HepG2 (cell line): ENCODE data around the gene SLCO2A1. TPM values are rescaled to one million over a fixed set of nuclear protein-coding genes. Genes with fewer than 3 reads are reported as not detected.

Source experiments
- ATAC-seq: fragments of 200-7000 bp; cut with Tn5 transposase; 3 replicates; pipeline ENCODE4 v1.9.1; 2020; ENCODE audit warnings: mild to moderate bottlenecking, moderate library complexity
- BruUV-seq: library from RNA; stranded (reverse); fragments of 400-500 nt; replicated peaks from 2 replicates; lab custom pipeline; 2021; lab: Mats Ljungman, UMichigan
- CTCF ChIA-PET: fragments of 300-600 bp; formaldehyde crosslinking; extraction: SDS; loops from one replicate; lab custom pipeline; 2021; ENCODE audit warnings: low total read pairs, inconsistent platforms, low intra/inter-chr PET ratio; lab: Yijun Ruan, JAX
- POLR2A ChIA-PET: fragments of 350-600 bp; sonication (Branson Sonifier 250); formaldehyde crosslinking; loops from one replicate; lab custom pipeline; 2020; ENCODE audit warnings: antibody characterized with exemption, inconsistent platforms; lab: Yijun Ruan, JAX
- DNase-seq: peaks from one replicate; pipeline ENCODE4 v3.0.0-alpha.2; 2015; ENCODE audit warnings: low spot score
- FAIRE-seq: peaks from 3 replicates; lab custom pipeline; 2011; peaks lifted over from hg19 to GRCh38; lab: Jason Lieb, UNC
- H2AFZ ChIP-seq: one replicate; pipeline ENCODE4 v1.6.1; 2011; ENCODE audit warnings: low read length, inconsistent platforms
- H3K27ac ChIP-seq: fragments of 300-600 bp; 3 replicates; pipeline ENCODE4 v1.8.0; 2011; ENCODE audit warnings: mixed run types, mild to moderate bottlenecking, mixed read lengths, low read length, inconsistent platforms; ENCODE audit not compliant: insufficient read depth; ENCODE audit errors: extremely low read length
- H3K27me3 ChIP-seq, 2 experiments: fragments of 200-600 bp in 1 of 2; 2 replicates in 1 of 2; 3 replicates in 1 of 2; pipeline versions ENCODE4 v1.6.0 to v1.8.0; 2011; ENCODE audit warnings: low read length in 2 of 2, mild to moderate bottlenecking in 2 of 2, moderate library complexity in 2 of 2, inconsistent platforms in 1 of 2; ENCODE audit not compliant: insufficient read depth in 2 of 2, control insufficient read depth in 1 of 2
- H3K36me3 ChIP-seq, 2 experiments: fragments of 200-600 bp in 1 of 2; replicated peaks in 1 of 2; 2 replicates in 1 of 2; 3 replicates in 1 of 2; pipeline versions ENCODE4 v1.5.1 to v1.8.0; 2011; ENCODE audit warnings: low read length in 2 of 2, inconsistent platforms in 1 of 2; ENCODE audit not compliant: insufficient read depth in 2 of 2, control insufficient read depth in 1 of 2
- H3K4me1 ChIP-seq: 2 replicates; pipeline ENCODE4 v1.5.1; 2012; ENCODE audit warnings: low read length, inconsistent platforms; ENCODE audit not compliant: insufficient read depth
- H3K4me2 ChIP-seq: 2 replicates; pipeline ENCODE4 v1.6.0; 2011; ENCODE audit warnings: low read depth, low read length, inconsistent platforms
- H3K4me3 ChIP-seq, 3 experiments: fragments of 200-600 bp in 1 of 3; sonication (generic), shearing (Covaris generic) in 1 of 3; replicated peaks in 1 of 3; 2 replicates each; pipeline ENCODE4 v1.5.1; 2011 to 2016; ENCODE audit warnings: low read length in 3 of 3, inconsistent platforms in 2 of 3, low read depth in 2 of 3, mild to moderate bottlenecking in 2 of 3, control low read depth in 1 of 3, mixed read lengths in 1 of 3; ENCODE audit not compliant: insufficient read depth in 1 of 3
- H3K79me2 ChIP-seq: one replicate; pipeline ENCODE4 v1.6.1; 2011; ENCODE audit warnings: low read length, inconsistent platforms; ENCODE audit not compliant: insufficient read depth
- H3K9ac ChIP-seq: 2 replicates; pipeline ENCODE4 v1.6.0; 2011; ENCODE audit warnings: mild to moderate bottlenecking, low read depth, low read length, inconsistent platforms; ENCODE audit not compliant: insufficient read depth
- H3K9me3 ChIP-seq: 2 replicates; pipeline ENCODE4 v1.5.1; 2012; ENCODE audit warnings: mild to moderate bottlenecking, low read length
- H4K20me1 ChIP-seq: 2 replicates; pipeline ENCODE4 v1.6.0; 2011; ENCODE audit warnings: inconsistent platforms, mild to moderate bottlenecking, low read length, moderate library complexity; ENCODE audit not compliant: insufficient read depth
- HDAC6 ChIP-seq: fragments of 200-600 bp; sonication (generic); IDR thresholded peaks from 2 replicates; pipeline ENCODE4 v1.7.0; 2017; ENCODE audit warnings: mild to moderate bottlenecking, antibody characterized with exemption, low read length, low read depth
- SOX13 ChIP-seq, 3 experiments: fragments of 450-650 bp in 1 of 3; sonication (generic) in 1 of 3; formaldehyde crosslinking in 1 of 3; IDR thresholded peaks in 2 of 3; conservative IDR thresholded peaks in 1 of 3; 2 replicates each; pipeline versions ENCODE4 v1.5.0 to v1.6.1; 2016 to 2020; ENCODE audit warnings: antibody characterized with exemption in 1 of 3, mild to moderate bottlenecking in 1 of 3, missing compliant biosample characterization in 1 of 3, missing genetic modification reagents in 1 of 3, moderate library complexity in 1 of 3
- ZBTB14 ChIP-seq: sonication (generic); formaldehyde crosslinking; IDR thresholded peaks from 2 replicates; pipeline ENCODE4 v1.4.0; 2020; ENCODE audit warnings: missing genetic modification reagents
- ZNF354B ChIP-seq: sonication (generic); formaldehyde crosslinking; IDR thresholded peaks from 2 replicates; pipeline ENCODE4 v1.8.0; 2022; ENCODE audit warnings: mild to moderate bottlenecking, missing genetic modification reagents
- ZNF557 ChIP-seq: sonication (generic); formaldehyde crosslinking; IDR thresholded peaks from 2 replicates; pipeline ENCODE4 v1.4.0; 2020; ENCODE audit warnings: missing genetic modification reagents
- ZNF558 ChIP-seq: sonication (generic); formaldehyde crosslinking; IDR thresholded peaks from 2 replicates; pipeline ENCODE4 v1.9.0; 2022; ENCODE audit warnings: mild to moderate bottlenecking, missing genetic modification reagents, borderline replicate concordance
- WGBS: methylation state at CpG from one replicate; pipeline ENCODE4 v1.1.6; 2017; ENCODE audit warnings: low lambda C conversion rate; 5-methylcytosine and 5-hydroxymethylcytosine counted together
- in situ Hi-C: cut with HindIII; loops from 2 replicates; pipeline ENCODE4 v1.10.0; 2017; ENCODE audit warnings: low pct_unique_long_range_greater_than_20kb; ENCODE audit not compliant: extremely low pct_ligation_motif_present
- intact Hi-C: fragments of 100-400 bp; cut with micrococcal nuclease; formaldehyde crosslinking; loops from one replicate; pipeline ENCODE4 v1.10.0; 2022; ENCODE audit not compliant: unreplicated experiment
- polyA plus RNA-seq, 8 experiments: library from polyadenylated mRNA; depleted of rRNA in 3 of 8; stranded (reverse) in 7 of 8; unstranded in 1 of 8; fragments of >200 nt; fragmentation: Illumina TruSeq in 4 of 8; extraction: Trizol in 4 of 8; gene quantifications; 2 replicates each; pipeline versions ENCODE4 v1.2.1 to v1.2.3, GENCODE V29; 2011 to 2016; ENCODE audit warnings: low read depth in 4 of 8, missing spikeins in 1 of 8, mixed read lengths in 1 of 8; ENCODE audit not compliant: insufficient read depth in 1 of 8
- total RNA-seq, 5 experiments: library from RNA; depleted of rRNA; stranded (reverse); fragments of >200 nt; fragmentation: Illumina TruSeq; extraction: Trizol; gene quantifications; 2 replicates each; pipeline ENCODE4 v1.2.3, GENCODE V29; 2016; ENCODE audit warnings: low read depth in 1 of 5
- TF ChIP-seq, protein P1 (sequence below): sonication (generic); formaldehyde crosslinking; IDR thresholded peaks from 2 replicates; pipeline ENCODE4 v1.4.0; 2020; ENCODE audit warnings: missing genetic modification reagents, mild to moderate bottlenecking, borderline replicate concordance

SLCO2A1 gene
- total and polyA plus RNA-seq, 2 of the 13 experiments (the other 11 are each of a cell fraction or from before 2014, with no cell fraction given) = 0.04 TPM; not detected in 1

DNA sequence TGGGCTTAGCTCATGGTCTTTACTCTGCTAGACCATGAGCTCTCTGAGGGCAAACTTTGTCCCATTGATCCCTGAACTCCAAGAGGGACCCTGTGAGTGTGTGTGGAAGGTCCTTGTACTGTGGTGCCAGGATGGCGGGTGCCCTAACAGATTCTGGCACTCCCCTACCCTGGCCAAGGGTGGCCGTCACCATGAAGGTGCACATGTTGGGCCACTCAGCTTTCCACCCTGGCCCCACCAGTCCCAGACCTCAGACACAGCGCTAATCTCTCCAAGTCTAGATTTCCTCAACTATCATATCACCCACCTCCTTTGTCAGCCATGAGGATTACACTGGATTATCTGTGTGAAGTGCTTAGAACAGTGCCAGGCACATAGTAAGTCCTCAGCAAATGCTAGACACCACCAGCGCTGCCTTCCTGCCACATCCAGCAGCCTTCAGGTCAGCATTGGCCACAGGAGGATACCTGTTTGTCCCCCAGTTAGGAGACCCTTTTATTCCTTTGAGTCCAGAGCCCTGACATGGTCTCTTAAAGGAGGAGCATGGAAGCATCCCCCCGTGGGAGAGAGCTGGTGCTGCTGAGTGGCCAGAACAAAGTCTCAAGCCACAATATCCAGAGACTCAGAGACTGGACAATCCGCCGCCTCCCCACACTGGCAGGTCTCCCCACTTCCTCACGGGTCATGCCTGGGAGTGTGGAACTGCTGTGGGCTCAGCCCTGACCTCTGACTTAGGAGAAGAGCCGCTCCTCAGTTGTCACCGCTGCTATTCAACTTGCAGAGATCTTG, 44.5 kb upstream of the SLCO2A1 start:
- no peak overlapping the region for H3K9ac ChIP-seq
- H4K20me1 ChIP-seq = no peaks in the 10 kb centered on the region
- H3K36me3 ChIP-seq = no peaks in the 10 kb centered on the region
- no peak for ATAC-seq
- no peaks in the 10 kb centered on the region for H3K79me2 ChIP-seq
- no peak overlapping the region for H3K27ac ChIP-seq
- H3K27me3 ChIP-seq = peaks cover 0 to 7% of the 10 kb centered on the region in 2 experiments; a peak in 1 of 5 replicates
- intact Hi-C loops = no loop called here
- 29% methylated on average over 3 of the region's 10 CpGs for WGBS
- H3K4me2 ChIP-seq = no peak overlapping the region
- H3K9me3 ChIP-seq = no peaks in the 10 kb centered on the region; the same call in 1 of the 2 replicates
- no peak for DNase-seq
- CTCF ChIA-PET = no interaction called here
- BruUV-seq = no TSS peak
- no peak for FAIRE-seq
- POLR2A ChIA-PET = no interaction called here
- no peaks in the 10 kb centered on the region for H3K4me1 ChIP-seq
- in situ Hi-C loops = no loop called here
- TF ChIP-seq, protein P1, sequence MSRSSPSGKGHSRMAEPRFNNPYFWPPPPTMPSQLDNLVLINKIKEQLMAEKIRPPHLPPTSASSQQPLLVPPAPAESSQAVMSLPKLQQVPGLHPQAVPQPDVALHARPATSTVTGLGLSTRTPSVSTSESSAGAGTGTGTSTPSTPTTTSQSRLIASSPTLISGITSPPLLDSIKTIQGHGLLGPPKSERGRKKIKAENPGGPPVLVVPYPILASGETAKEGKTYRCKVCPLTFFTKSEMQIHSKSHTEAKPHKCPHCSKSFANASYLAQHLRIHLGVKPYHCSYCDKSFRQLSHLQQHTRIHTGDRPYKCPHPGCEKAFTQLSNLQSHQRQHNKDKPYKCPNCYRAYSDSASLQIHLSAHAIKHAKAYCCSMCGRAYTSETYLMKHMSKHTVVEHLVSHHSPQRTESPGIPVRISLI (CRISPR knock-in tag) = no peak
- no peak for TF ChIP-seq HDAC6
- TF ChIP-seq ZNF558 (CRISPR knock-in tag) = no peak
- no peak for TF ChIP-seq ZNF557 (CRISPR knock-in tag)
- no peak for TF ChIP-seq SOX13 (IDR thresholded peaks at IDR 0.05)
- no peak for TF ChIP-seq SOX13 (CRISPR knock-in tag; conservative IDR thresholded peaks at IDR 0.05 in 1 of 2, IDR thresholded peaks at IDR 0.05 in 1 of 2)
- TF ChIP-seq ZNF354B (CRISPR knock-in tag) = no peak
- TF ChIP-seq ZBTB14 (CRISPR knock-in tag) = no peak
- TF ChIP-seq, all 625 proteins: peak for 0
- Histone ChIP-seq H2AFZ (no peak overlapping the region), H3K4me3 (no peak overlapping the region)
